Sigmoid colon (tissue), 7 donors: ENCODE measurements around the gene VASP. TPM values are rescaled to one million over a fixed set of nuclear protein-coding genes. Genes with fewer than 3 reads are reported as not detected.

Source experiments
- DNase-seq: peaks from one replicate; pipeline ENCODE4 v3.0.0-alpha.2; 2019
- H3K27ac ChIP-seq, 4 donors: fragments of 200-600 bp; sonication (generic); one replicate each; pipeline ENCODE4 v1.5.1; 2016 to 2019; ENCODE audit warnings: mild to moderate bottlenecking in 1 of 4
- H3K27me3 ChIP-seq, 3 donors: fragments of 200-600 bp; sonication (generic); one replicate each; pipeline ENCODE4 v1.5.1; 2019; ENCODE audit warnings: mild to moderate bottlenecking in 1 of 3
- H3K36me3 ChIP-seq, 4 donors: fragments of 200-600 bp; sonication (generic); one replicate each; pipeline ENCODE4 v1.5.1; 2016 to 2019
- H3K4me1 ChIP-seq, 4 donors: fragments of 200-600 bp; sonication (generic); one replicate each; pipeline ENCODE4 v1.5.1; 2017 to 2019
- H3K4me3 ChIP-seq, 4 donors: fragments of 200-600 bp; sonication (generic); one replicate each; pipeline ENCODE4 v1.5.1; 2017 to 2019; ENCODE audit warnings: mild to moderate bottlenecking in 2 of 4, moderate library complexity in 1 of 4
- H3K9me3 ChIP-seq, 4 donors: fragments of 200-600 bp in 3 of 4; sonication (generic) in 3 of 4; one replicate each; pipeline versions ENCODE4 v1.5.1 to v1.6.1; 2013 to 2019
- EP300 ChIP-seq, 4 donors: sonication (generic); formaldehyde crosslinking; IDR thresholded peaks; one replicate each; pipeline ENCODE4 v1.6.1; 2017; ENCODE audit warnings: antibody characterized with exemption in 4 of 4
- POLR2A ChIP-seq, 2 donors: fragments of 450-650 bp; IDR thresholded peaks; one replicate each; pipeline ENCODE4 v1.6.1; 2016; ENCODE audit warnings: antibody characterized with exemption in 2 of 2, mild to moderate bottlenecking in 2 of 2, moderate library complexity in 2 of 2
- POLR2AphosphoS5 ChIP-seq, 4 donors: sonication (generic); formaldehyde crosslinking; IDR thresholded peaks; one replicate each; pipeline ENCODE4 v1.6.1; 2017; ENCODE audit warnings: antibody characterized with exemption in 4 of 4
- WGBS, 2 donors: extraction: QIAGEN DNeasy Blood & Tissue Kit; methylation state at CpG; one replicate each; pipeline ENCODE4 v1.1.7; 2013; 5-methylcytosine and 5-hydroxymethylcytosine counted together
- intact Hi-C: fragments of 100-400 bp; cut with DNase I; formaldehyde crosslinking; loops from one replicate; pipeline ENCODE4 v1.15.1; 2023
- polyA plus RNA-seq, 3 donors: library from polyadenylated mRNA; stranded (reverse); fragments of 200-250 nt; gene quantifications; one replicate each; pipeline ENCODE4 v1.2.3, GENCODE V29; 2013
- total RNA-seq, 4 donors: library from RNA; depleted of rRNA; stranded (reverse); fragments of >200 nt; gene quantifications; one replicate each; pipeline ENCODE4 v1.1.0, GENCODE V29; 2016
- TF ChIP-seq, protein P1 (sequence below), 4 experiments: fragments of 450-650 bp in 3 of 4; fragments of 200-600 bp in 1 of 4; IDR thresholded peaks; one replicate each; pipeline ENCODE4 v1.5.1; 2016 to 2019; ENCODE audit warnings: antibody characterized with exemption in 4 of 4, mild to moderate bottlenecking in 3 of 4, moderate library complexity in 2 of 4
- donor health status: healthy with polysubstance abuse.
- donor health status: Bipolar disorder and iron deficiency.
- donor health status: healthy.

VASP gene
- total and polyA plus RNA-seq, 7 donors = 101 to 223 (median 160) TPM

DNA sequence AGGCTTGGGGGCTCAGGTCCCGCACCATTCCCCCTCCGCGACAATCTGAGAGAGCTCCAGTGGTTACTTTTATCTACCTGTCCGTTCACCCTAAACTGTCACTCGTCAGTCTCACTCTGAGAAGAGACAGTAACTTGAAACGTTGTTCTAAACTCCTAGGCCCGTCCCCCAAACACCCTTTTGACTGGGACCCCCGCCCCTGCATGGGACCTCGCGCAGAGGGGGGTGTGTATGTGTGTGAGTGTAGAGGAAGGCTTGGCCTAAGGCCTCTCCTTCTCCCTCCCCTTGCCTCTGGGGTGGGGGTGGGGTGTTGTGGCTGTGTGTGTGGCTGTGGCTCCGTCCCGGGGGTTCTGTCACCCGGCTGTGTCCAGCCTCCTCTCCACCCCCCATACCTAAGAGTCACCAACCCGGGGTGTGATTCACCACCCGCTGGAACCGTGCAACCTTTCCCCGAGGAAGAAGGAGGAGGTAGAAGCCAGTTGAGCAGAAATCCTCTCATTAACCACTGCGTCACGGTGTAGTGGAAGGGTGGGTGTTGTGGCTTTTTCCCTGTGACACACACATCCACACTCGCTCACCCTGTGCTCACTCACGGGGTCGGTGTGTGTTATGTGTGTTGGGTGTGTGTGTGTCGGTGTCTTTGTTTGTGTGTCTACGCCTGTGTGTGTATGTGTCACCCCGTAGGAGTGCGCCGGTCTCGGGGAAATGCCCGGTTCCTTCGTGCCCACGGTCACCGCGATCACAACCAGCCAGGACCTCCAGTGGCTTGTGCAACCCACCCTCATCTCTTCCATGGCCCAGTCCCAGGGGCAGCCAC is 37.1 kb upstream of the VASP start:
- Histone ChIP-seq H3K4me3 (peak overlapping the region; percentile 48 to 76 (median 72)), H3K36me3 (no peaks in the 10 kb centered on the region), H3K9me3 (no peaks in the 10 kb centered on the region), H3K27me3 (no peaks in the 10 kb centered on the region), H3K27ac (peak overlapping the region; percentile 94 to 97 (median 96)), H3K4me1 (peaks cover 0 to 36% (median 30%) of the 10 kb centered on the region in 4 donors)
- DNase-seq = no peak
- intact Hi-C loops = no loop called here
- 35 to 43% methylated on average over 33 of the region's 33 CpGs for WGBS, 2 donors
- TF ChIP-seq POLR2AphosphoS5 (IDR thresholded peaks at IDR 0.05) = no peak
- TF ChIP-seq POLR2A (IDR thresholded peaks at IDR 0.05) = peak; percentile 18 to 49

DNA sequence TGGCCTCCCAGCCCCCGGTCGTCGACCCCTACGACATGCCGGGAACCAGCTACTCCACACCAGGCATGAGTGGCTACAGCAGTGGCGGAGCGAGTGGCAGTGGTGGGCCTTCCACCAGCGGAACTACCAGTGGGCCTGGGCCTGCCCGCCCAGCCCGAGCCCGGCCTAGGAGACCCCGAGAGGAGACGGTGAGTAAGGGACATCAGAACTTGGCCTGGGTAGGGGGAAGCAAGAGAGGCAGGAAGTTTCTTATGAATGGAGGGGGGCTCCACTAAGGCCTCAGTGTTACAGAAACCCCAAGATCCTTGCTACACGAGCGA is 36.6 kb upstream of the VASP start:
- TF ChIP-seq EP300 (IDR thresholded peaks at IDR 0.05) (no peak), POLR2AphosphoS5 (IDR thresholded peaks at IDR 0.05) (no peak), POLR2A (IDR thresholded peaks at IDR 0.05) (no peak)
- TF ChIP-seq, protein P1, sequence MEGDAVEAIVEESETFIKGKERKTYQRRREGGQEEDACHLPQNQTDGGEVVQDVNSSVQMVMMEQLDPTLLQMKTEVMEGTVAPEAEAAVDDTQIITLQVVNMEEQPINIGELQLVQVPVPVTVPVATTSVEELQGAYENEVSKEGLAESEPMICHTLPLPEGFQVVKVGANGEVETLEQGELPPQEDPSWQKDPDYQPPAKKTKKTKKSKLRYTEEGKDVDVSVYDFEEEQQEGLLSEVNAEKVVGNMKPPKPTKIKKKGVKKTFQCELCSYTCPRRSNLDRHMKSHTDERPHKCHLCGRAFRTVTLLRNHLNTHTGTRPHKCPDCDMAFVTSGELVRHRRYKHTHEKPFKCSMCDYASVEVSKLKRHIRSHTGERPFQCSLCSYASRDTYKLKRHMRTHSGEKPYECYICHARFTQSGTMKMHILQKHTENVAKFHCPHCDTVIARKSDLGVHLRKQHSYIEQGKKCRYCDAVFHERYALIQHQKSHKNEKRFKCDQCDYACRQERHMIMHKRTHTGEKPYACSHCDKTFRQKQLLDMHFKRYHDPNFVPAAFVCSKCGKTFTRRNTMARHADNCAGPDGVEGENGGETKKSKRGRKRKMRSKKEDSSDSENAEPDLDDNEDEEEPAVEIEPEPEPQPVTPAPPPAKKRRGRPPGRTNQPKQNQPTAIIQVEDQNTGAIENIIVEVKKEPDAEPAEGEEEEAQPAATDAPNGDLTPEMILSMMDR (IDR thresholded peaks at IDR 0.05) = no peak
- Histone ChIP-seq H3K27ac (no peak overlapping the region), H3K27me3 (no peaks in the 10 kb centered on the region), H3K36me3 (no peaks in the 10 kb centered on the region), H3K9me3 (no peaks in the 10 kb centered on the region), H3K4me3 (no peak overlapping the region), H3K4me1 (peaks cover 0 to 36% (median 30%) of the 10 kb centered on the region in 4 donors)
- DNase-seq = no peak
- intact Hi-C loops = no loop called here
- WGBS, 2 donors = 92 to 93% methylated on average over 15 of the region's 15 CpGs

DNA sequence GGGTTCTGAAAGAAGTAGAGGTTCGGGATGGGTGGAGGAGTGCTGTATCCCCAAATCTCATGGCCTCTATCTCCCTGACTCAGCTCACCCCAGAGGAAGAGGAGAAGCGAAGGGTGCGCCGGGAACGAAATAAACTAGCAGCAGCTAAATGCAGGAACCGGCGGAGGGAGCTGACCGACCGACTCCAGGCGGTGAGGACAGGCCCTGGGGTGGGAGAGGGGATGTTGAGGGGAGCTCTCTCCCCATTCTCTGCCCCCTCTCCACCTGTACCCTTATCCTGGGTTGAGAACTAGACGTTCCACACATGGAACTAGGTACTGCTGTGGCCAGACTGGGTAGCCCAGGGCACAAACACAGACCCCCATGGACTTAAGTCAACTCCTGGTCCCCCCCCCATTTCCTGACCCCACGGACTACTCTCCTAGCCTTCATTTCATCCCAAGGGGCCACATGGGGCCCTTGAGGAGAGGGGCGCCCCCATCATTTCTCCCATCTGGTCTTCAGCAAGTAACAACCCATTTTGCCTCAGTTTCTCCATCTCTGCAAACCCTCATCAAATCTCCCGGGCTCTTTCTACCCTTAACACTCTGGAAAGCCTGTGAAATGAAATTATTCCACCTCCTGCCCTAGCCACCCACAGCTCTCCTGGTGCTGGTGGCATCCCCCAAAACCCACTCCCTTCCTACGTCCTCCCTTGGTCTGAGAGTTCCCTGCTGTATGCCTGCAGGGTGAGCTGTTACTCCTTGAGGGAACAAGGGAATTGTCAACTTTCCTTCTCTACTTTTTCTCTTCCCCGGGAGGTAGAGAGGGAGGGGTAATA is 36.0 kb upstream of the VASP start:
- H3K4me3 ChIP-seq = no peak overlapping the region
- H3K36me3 ChIP-seq = no peaks in the 10 kb centered on the region
- TF ChIP-seq EP300 (IDR thresholded peaks at IDR 0.05) (no peak), POLR2AphosphoS5 (IDR thresholded peaks at IDR 0.05) (no peak), POLR2A (IDR thresholded peaks at IDR 0.05) (no peak)
- TF ChIP-seq, protein P1 (IDR thresholded peaks at IDR 0.05) = no peak
- no peaks in the 10 kb centered on the region for H3K9me3 ChIP-seq
- H3K27ac ChIP-seq = no peak overlapping the region
- peaks cover 0 to 36% (median 30%) of the 10 kb centered on the region in 4 donors for H3K4me1 ChIP-seq
- DNase-seq = no peak
- intact Hi-C loops = no loop called here
- H3K27me3 ChIP-seq = no peaks in the 10 kb centered on the region
- WGBS, 2 donors = 85 to 90% methylated on average over 16 of the region's 16 CpGs

DNA sequence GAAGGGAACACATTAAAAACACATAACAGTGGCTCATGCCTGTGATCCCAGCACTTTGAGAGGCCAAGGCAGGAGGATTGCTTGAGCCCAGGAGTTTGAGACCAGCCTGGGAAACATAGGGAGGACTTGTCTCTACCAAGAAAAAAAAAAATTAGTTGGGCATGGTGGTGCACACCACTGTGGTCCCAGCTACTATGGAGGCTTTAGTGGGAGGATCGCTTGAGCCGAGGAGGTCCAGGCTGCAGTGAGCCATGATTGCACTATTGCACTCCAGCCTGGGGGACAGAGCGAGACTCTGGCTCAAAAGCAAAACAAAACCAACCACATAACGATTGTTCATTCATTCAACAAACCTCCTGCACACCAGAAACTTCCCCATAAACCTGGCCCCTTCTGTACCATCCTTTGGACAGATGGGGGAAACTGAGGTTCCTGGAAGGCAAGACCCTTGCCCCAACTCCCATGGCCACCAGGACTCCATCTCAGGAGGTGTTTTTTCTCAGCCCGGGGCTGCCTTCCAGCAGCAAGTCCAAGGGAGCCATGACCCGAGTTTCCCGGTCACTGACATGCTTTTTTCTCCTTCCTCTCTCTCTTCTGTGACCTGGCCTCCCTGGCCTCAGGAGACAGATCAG is 35.2 kb upstream of the VASP start:
- Histone ChIP-seq H3K4me3 (no peak overlapping the region), H3K27ac (no peak overlapping the region), H3K4me1 (peaks cover 0 to 34% (median 28%) of the 10 kb centered on the region in 4 donors), H3K27me3 (no peaks in the 10 kb centered on the region), H3K9me3 (no peaks in the 10 kb centered on the region), H3K36me3 (no peaks in the 10 kb centered on the region)
- WGBS, 2 donors = 49 to 56% methylated on average over 7 of the region's 7 CpGs
- TF ChIP-seq EP300 (IDR thresholded peaks at IDR 0.05) = no peak
- no peak for TF ChIP-seq POLR2A (IDR thresholded peaks at IDR 0.05)
- no peak for TF ChIP-seq POLR2AphosphoS5 (IDR thresholded peaks at IDR 0.05)
- TF ChIP-seq, protein P1 (IDR thresholded peaks at IDR 0.05) = no peak
- intact Hi-C loops = no loop called here
- no peak for DNase-seq
